HepG2 (cell line): ENCODE results near the gene TMEM198. TPM values are rescaled to one million over a fixed set of nuclear protein-coding genes. Genes with fewer than 3 reads are reported as not detected.

ENCODE experiments used
- EP300 ChIP-seq, 3 experiments: sonication (generic) in 1 of 3; formaldehyde crosslinking in 1 of 3; IDR thresholded peaks; 2 replicates each; pipeline versions ENCODE4 v1.5.1 to v1.6.1; 2011 to 2020; ENCODE audit warnings: low read depth in 2 of 3, low read length in 2 of 3, borderline replicate concordance in 1 of 3, improper control_type of control experiment in 1 of 3, mild to moderate bottlenecking in 1 of 3, missing genetic modification reagents in 1 of 3, moderate library complexity in 1 of 3
- HNRNPUL1 ChIP-seq: fragments of 200-400 bp; formaldehyde crosslinking; IDR thresholded peaks from 2 replicates; pipeline ENCODE4 v1.6.1; 2017; ENCODE audit warnings: low read depth, mild to moderate bottlenecking, low read length, moderate library complexity
- MAZ ChIP-seq, 2 experiments: sonication (generic) in 1 of 2; formaldehyde crosslinking in 1 of 2; IDR thresholded peaks; 2 replicates each; pipeline versions ENCODE4 v1.5.0 to v1.6.1; 2012 to 2020; ENCODE audit warnings: low read depth in 2 of 2, mild to moderate bottlenecking in 2 of 2, borderline replicate concordance in 1 of 2, improper control_type of control experiment in 1 of 2, low read length in 1 of 2, missing genetic modification reagents in 1 of 2, moderate library complexity in 1 of 2
- NBN ChIP-seq: fragments of 450-650 bp; conservative IDR thresholded peaks from 2 replicates; pipeline ENCODE4 v1.6.1; 2017
- NR2C2 ChIP-seq: sonication (generic); formaldehyde crosslinking; IDR thresholded peaks from 2 replicates; pipeline ENCODE4 v1.4.0; 2020; ENCODE audit warnings: missing genetic modification reagents, mild to moderate bottlenecking, moderate library complexity, borderline replicate concordance
- SMARCC2 ChIP-seq: fragments of 450-650 bp; IDR thresholded peaks from 2 replicates; pipeline ENCODE4 v1.6.1; 2017; ENCODE audit warnings: antibody characterized with exemption, mild to moderate bottlenecking
- SP4 ChIP-seq: sonication (generic); formaldehyde crosslinking; IDR thresholded peaks from 2 replicates; pipeline ENCODE4 v1.8.1; 2023; ENCODE audit warnings: mild to moderate bottlenecking, missing genetic modification reagents
- YY1 ChIP-seq: IDR thresholded peaks from 2 replicates; pipeline ENCODE4 v1.6.1; 2011; ENCODE audit warnings: low read length, low read depth, moderate library complexity, mild to moderate bottlenecking; ENCODE audit not compliant: insufficient read depth, insufficient replicate concordance
- ZNF230 ChIP-seq: sonication (generic); formaldehyde crosslinking; IDR thresholded peaks from 2 replicates; pipeline ENCODE4 v1.4.0; 2020; ENCODE audit warnings: mild to moderate bottlenecking, missing genetic modification reagents
- ZNF350 ChIP-seq: sonication (generic); formaldehyde crosslinking; IDR thresholded peaks from 2 replicates; pipeline ENCODE4 v1.4.0; 2020; ENCODE audit warnings: mild to moderate bottlenecking, low read depth, missing genetic modification reagents, borderline replicate concordance
- ZNF616 ChIP-seq: sonication (generic); formaldehyde crosslinking; IDR thresholded peaks from 2 replicates; pipeline ENCODE4 v1.5.0; 2020; ENCODE audit warnings: low read depth, mild to moderate bottlenecking, missing genetic modification reagents
- ZNF724P ChIP-seq: sonication (generic); formaldehyde crosslinking; IDR thresholded peaks from 2 replicates; pipeline ENCODE4 v1.8.0; 2022; ENCODE audit warnings: missing genetic modification reagents, borderline replicate concordance
- polyA plus RNA-seq, 8 experiments: library from polyadenylated mRNA; depleted of rRNA in 3 of 8; stranded (reverse) in 7 of 8; unstranded in 1 of 8; fragments of >200 nt; fragmentation: Illumina TruSeq in 4 of 8; extraction: Trizol in 4 of 8; gene quantifications; 2 replicates each; pipeline versions ENCODE4 v1.2.1 to v1.2.3, GENCODE V29; 2011 to 2016; ENCODE audit warnings: low read depth in 4 of 8, missing spikeins in 1 of 8, mixed read lengths in 1 of 8; ENCODE audit not compliant: insufficient read depth in 1 of 8
- total RNA-seq, 5 experiments: library from RNA; depleted of rRNA; stranded (reverse); fragments of >200 nt; fragmentation: Illumina TruSeq; extraction: Trizol; gene quantifications; 2 replicates each; pipeline ENCODE4 v1.2.3, GENCODE V29; 2016; ENCODE audit warnings: low read depth in 1 of 5
- TF ChIP-seq, protein P1 (sequence below): sonication (generic); formaldehyde crosslinking; IDR thresholded peaks from 2 replicates; pipeline ENCODE4 v1.4.0; 2020; ENCODE audit warnings: mild to moderate bottlenecking, missing genetic modification reagents
- TF ChIP-seq, protein P2 (sequence below): sonication (generic); formaldehyde crosslinking; IDR thresholded peaks from 2 replicates; pipeline ENCODE4 v1.4.0; 2020; ENCODE audit warnings: missing genetic modification reagents, mild to moderate bottlenecking, borderline replicate concordance
- TF ChIP-seq, protein P3 (sequence below): sonication (generic); formaldehyde crosslinking; IDR thresholded peaks from 2 replicates; pipeline ENCODE4 v1.5.1; 2020; ENCODE audit warnings: mild to moderate bottlenecking, moderate library complexity, missing genetic modification reagents

TMEM198 gene
- total and polyA plus RNA-seq, 2 of the 13 experiments (the other 11 are each of a cell fraction or from before 2014, with no cell fraction given) = 17.3 to 23.5 TPM

DNA sequence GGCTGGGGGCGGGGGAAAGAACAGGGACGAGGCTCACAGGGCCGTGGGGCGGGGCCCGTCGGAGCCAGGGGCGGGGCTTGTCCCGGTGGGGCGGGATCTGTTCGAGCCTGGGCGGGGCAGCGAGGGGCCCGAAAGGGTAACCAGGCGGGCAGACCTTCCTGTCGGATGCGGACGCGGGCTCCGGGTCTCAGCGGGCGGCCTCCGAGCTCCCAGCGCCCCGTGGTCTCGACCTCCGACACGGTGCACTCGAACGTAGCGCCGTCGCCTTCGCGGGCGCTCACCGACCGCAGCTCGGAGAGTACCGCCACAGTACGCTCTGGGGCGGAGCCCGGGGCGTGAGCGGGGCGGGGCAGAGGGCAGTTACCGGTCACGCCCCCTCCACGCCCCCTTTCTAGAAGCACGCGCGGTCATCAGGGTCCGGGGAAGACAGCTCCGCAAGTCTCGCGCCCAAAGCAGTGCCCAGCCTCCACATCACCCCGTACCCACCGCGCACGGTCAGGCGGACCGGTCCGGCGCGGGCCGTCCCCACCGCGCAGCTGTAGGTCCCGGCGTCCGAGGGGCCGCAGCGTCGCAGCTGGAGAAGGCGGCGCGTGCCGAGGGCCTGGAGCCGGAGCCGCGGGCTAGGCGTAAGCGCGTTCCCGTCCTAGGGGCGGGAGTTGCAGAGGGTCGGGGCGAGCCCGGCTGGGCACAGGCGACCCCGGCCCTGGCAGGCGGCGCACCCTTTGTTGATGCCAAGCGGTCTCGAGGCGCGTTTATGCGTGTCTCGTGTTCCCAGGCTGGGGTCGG, 8.7 kb downstream of the TMEM198 start (continued):
- TF ChIP-seq MAZ (IDR thresholded peaks at IDR 0.05; ENCODE audit: borderline replicate concordance, low read depth, low read length) = peak; percentile 37; the same call in 1 of the 2 replicates
- TF ChIP-seq MAZ (CRISPR knock-in tag; IDR thresholded peaks at IDR 0.05; ENCODE audit: low read depth) = peak; percentile 93
- peak; percentile 93 for TF ChIP-seq ZNF616 (CRISPR knock-in tag)
- TF ChIP-seq, protein P1, sequence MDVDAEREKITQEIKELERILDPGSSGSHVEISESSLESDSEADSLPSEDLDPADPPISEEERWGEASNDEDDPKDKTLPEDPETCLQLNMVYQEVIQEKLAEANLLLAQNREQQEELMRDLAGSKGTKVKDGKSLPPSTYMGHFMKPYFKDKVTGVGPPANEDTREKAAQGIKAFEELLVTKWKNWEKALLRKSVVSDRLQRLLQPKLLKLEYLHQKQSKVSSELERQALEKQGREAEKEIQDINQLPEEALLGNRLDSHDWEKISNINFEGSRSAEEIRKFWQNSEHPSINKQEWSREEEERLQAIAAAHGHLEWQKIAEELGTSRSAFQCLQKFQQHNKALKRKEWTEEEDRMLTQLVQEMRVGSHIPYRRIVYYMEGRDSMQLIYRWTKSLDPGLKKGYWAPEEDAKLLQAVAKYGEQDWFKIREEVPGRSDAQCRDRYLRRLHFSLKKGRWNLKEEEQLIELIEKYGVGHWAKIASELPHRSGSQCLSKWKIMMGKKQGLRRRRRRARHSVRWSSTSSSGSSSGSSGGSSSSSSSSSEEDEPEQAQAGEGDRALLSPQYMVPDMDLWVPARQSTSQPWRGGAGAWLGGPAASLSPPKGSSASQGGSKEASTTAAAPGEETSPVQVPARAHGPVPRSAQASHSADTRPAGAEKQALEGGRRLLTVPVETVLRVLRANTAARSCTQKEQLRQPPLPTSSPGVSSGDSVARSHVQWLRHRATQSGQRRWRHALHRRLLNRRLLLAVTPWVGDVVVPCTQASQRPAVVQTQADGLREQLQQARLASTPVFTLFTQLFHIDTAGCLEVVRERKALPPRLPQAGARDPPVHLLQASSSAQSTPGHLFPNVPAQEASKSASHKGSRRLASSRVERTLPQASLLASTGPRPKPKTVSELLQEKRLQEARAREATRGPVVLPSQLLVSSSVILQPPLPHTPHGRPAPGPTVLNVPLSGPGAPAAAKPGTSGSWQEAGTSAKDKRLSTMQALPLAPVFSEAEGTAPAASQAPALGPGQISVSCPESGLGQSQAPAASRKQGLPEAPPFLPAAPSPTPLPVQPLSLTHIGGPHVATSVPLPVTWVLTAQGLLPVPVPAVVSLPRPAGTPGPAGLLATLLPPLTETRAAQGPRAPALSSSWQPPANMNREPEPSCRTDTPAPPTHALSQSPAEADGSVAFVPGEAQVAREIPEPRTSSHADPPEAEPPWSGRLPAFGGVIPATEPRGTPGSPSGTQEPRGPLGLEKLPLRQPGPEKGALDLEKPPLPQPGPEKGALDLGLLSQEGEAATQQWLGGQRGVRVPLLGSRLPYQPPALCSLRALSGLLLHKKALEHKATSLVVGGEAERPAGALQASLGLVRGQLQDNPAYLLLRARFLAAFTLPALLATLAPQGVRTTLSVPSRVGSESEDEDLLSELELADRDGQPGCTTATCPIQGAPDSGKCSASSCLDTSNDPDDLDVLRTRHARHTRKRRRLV (CRISPR knock-in tag) = peak; percentile 81; the same call in 1 of the 2 replicates
- TF ChIP-seq ZNF350 (CRISPR knock-in tag) = peak; percentile 57
- peak; percentile 41; the same call in 1 of the 2 replicates for TF ChIP-seq NR2C2 (CRISPR knock-in tag)
- no peak for TF ChIP-seq NBN
- no peak; the same call in 1 of the 2 replicates for TF ChIP-seq ZNF724P
- TF ChIP-seq, protein P2, sequence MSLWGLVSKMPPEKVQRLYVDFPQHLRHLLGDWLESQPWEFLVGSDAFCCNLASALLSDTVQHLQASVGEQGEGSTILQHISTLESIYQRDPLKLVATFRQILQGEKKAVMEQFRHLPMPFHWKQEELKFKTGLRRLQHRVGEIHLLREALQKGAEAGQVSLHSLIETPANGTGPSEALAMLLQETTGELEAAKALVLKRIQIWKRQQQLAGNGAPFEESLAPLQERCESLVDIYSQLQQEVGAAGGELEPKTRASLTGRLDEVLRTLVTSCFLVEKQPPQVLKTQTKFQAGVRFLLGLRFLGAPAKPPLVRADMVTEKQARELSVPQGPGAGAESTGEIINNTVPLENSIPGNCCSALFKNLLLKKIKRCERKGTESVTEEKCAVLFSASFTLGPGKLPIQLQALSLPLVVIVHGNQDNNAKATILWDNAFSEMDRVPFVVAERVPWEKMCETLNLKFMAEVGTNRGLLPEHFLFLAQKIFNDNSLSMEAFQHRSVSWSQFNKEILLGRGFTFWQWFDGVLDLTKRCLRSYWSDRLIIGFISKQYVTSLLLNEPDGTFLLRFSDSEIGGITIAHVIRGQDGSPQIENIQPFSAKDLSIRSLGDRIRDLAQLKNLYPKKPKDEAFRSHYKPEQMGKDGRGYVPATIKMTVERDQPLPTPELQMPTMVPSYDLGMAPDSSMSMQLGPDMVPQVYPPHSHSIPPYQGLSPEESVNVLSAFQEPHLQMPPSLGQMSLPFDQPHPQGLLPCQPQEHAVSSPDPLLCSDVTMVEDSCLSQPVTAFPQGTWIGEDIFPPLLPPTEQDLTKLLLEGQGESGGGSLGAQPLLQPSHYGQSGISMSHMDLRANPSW (CRISPR knock-in tag) = peak; percentile 85; the same call in 1 of the 2 replicates
- TF ChIP-seq HNRNPUL1 = no peak
- TF ChIP-seq SMARCC2 = no peak
- TF ChIP-seq SP4 (CRISPR knock-in tag) = peak; percentile 100
- no peak for TF ChIP-seq EP300 (IDR thresholded peaks at IDR 0.05; ENCODE audit: low read depth in 2 of 2, low read length in 2 of 2)
- no peak for TF ChIP-seq EP300 (CRISPR knock-in tag; IDR thresholded peaks at IDR 0.05; ENCODE audit: borderline replicate concordance)
- TF ChIP-seq, protein P3, sequence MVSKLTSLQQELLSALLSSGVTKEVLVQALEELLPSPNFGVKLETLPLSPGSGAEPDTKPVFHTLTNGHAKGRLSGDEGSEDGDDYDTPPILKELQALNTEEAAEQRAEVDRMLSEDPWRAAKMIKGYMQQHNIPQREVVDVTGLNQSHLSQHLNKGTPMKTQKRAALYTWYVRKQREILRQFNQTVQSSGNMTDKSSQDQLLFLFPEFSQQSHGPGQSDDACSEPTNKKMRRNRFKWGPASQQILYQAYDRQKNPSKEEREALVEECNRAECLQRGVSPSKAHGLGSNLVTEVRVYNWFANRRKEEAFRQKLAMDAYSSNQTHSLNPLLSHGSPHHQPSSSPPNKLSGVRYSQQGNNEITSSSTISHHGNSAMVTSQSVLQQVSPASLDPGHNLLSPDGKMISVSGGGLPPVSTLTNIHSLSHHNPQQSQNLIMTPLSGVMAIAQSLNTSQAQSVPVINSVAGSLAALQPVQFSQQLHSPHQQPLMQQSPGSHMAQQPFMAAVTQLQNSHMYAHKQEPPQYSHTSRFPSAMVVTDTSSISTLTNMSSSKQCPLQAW (CRISPR knock-in tag) = peak; percentile 77
- peak; percentile 9 for TF ChIP-seq YY1
- peak; percentile 57 for TF ChIP-seq ZNF230 (CRISPR knock-in tag)
